Cardiac fibroblast (primary cell): Measurements from ENCODE around the gene CD68.
A peak's percentile ranks its signal among the peaks of the same experiment; 100 is the strongest.

Source experiments
- DNase-seq, 2 donors: peaks; one replicate each; pipeline versions ENCODE4 v3.0.0 to v3.0.0-alpha.2; 2010; ENCODE audit warnings: low read depth in 2 of 2
- H3K4me3 ChIP-seq, 2 donors: replicated peaks in 1 of 2; 1 replicate in 1 of 2; 2 replicates in 1 of 2; pipeline ENCODE4 v1.5.1; 2011; ENCODE audit warnings: low read depth in 2 of 2, low read length in 2 of 2, mild to moderate bottlenecking in 2 of 2, moderate library complexity in 1 of 2
- TF ChIP-seq, protein P1 (sequence below): IDR thresholded peaks from one replicate; pipeline ENCODE4 v1.5.1; 2011; ENCODE audit warnings: low read depth, mild to moderate bottlenecking, low read length, inconsistent platforms

The CD68 gene

DNA sequence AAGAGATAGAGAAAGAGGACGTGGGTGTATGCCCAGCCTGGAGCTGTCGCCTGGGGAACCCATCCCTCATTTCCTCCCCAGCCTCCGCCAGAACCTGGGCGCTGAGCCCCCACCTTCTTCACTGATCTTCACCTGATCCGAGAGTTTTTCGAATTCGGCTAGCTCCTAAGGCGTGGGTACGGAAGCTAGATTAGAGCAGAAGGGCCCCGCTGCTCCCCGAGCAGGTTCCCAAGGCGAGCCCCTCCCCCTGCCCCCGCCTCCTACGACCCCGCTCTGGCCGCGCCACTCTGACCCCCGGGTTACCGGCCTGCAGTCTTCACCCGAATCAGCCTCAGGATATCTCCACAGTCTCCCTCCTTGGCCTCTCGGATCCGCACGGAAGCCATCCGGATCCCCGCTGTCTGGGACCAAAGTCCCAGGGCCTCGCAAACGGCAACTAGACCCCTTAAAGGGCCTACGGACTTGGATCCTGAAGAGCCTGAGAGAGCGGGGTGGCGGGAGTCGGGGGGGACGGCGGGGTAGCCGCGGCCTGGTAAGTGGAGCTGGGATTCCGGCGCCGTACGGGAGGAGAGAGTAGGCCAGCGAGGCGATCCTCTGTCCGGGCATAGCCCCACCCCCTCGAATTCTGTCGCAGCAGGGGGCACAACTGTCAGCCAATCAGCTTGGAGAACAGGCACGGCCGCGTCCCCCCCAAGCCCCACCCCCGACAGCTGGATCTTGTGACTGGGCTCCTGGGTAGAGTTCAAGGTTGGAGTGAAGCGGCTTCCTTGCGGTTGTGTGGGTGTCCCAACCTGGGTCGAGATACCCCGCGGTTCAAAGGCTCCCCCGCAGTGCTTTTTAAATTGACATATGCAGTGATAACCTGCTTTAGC is 48.0 kb downstream of the CD68 start, which contains the start of gene SAT2:
SAT2 (minus strand) TSS at position 572 of the 872 bp plus-strand sequence; CDS start at position 386, 186 bp downstream.
- TF ChIP-seq, protein P1, sequence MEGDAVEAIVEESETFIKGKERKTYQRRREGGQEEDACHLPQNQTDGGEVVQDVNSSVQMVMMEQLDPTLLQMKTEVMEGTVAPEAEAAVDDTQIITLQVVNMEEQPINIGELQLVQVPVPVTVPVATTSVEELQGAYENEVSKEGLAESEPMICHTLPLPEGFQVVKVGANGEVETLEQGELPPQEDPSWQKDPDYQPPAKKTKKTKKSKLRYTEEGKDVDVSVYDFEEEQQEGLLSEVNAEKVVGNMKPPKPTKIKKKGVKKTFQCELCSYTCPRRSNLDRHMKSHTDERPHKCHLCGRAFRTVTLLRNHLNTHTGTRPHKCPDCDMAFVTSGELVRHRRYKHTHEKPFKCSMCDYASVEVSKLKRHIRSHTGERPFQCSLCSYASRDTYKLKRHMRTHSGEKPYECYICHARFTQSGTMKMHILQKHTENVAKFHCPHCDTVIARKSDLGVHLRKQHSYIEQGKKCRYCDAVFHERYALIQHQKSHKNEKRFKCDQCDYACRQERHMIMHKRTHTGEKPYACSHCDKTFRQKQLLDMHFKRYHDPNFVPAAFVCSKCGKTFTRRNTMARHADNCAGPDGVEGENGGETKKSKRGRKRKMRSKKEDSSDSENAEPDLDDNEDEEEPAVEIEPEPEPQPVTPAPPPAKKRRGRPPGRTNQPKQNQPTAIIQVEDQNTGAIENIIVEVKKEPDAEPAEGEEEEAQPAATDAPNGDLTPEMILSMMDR: no peak
- peak; percentile 96 to 97 for DNase-seq
- H3K4me3 ChIP-seq: peak within 1 kb of the TSS; percentile 81 to 84

DNA sequence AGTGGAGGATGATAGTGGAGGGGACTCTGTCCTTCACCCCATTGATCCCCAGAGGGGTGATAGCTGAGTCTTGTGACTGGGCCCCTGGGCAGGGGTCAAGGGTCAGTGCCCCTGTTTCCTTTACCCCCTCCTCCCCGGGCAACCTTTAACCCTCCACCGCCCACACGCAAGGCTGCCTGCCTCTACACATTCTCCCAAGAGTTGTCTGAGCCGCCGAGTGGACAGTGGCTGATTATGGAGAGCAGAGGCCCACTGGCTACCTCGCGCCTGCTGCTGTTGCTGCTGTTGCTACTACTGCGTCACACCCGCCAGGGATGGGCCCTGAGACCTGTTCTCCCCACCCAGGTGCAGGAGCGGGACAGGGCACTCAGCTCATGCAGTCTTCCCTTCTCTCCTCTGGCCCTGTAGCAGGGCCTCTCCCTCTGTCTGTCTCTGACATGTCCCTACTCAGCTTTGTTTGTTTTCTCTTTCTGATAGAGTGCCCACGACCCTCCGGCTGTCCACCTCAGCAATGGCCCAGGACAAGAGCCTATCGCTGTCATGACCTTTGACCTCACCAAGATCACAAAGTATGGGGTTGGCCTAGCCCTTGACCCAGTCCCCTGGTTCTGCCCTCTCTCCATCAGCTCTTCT is 50.6 kb downstream of the CD68 start, which contains the start of gene SHBG:
SHBG (plus strand) TSS at position 197 of the 633 bp plus-strand sequence; CDS start at position 235, 38 bp downstream.
- TF ChIP-seq, protein P1: no peak
- H3K4me3 ChIP-seq: no peak within 1 kb of the TSS
- no peak for DNase-seq
